K562 (cell line): Measurements from ENCODE around the gene SNAPC5. TPM values are rescaled to one million over a fixed set of nuclear protein-coding genes. Genes with fewer than 3 reads are reported as not detected.
A peak's percentile ranks its signal among the peaks of the same experiment; 100 is the strongest.

Experiments
- CHD2 ChIP-seq: IDR thresholded peaks from 2 replicates; pipeline ENCODE4 v1.6.1; 2011; ENCODE audit warnings: low read depth, low read length
- FOXM1 ChIP-seq, 2 experiments: fragments of 450-650 bp in 1 of 2; sonication (generic) in 1 of 2; formaldehyde crosslinking in 1 of 2; IDR thresholded peaks; 2 replicates each; pipeline versions ENCODE4 v1.6.1 to v1.9.0; 2017 to 2022; ENCODE audit warnings: low read depth in 2 of 2, mild to moderate bottlenecking in 2 of 2, missing genetic modification reagents in 1 of 2, moderate library complexity in 1 of 2
- NFIX ChIP-seq: fragments of 250-450 bp; sonication (Bioruptor Pico); IDR thresholded peaks from 2 replicates; pipeline ENCODE4 v1.4.0; 2020; ENCODE audit warnings: low read depth, mild to moderate bottlenecking, moderate library complexity
- NFYB ChIP-seq: IDR thresholded peaks from 2 replicates; pipeline ENCODE4 v1.6.1; 2011; ENCODE audit warnings: mild to moderate bottlenecking, moderate library complexity; ENCODE audit not compliant: insufficient read length; ENCODE audit errors: extremely low read depth
- SMAD3 ChIP-seq: fragments of 450-650 bp; formaldehyde crosslinking; conservative IDR thresholded peaks from 2 replicates; pipeline ENCODE4 v1.4.0; 2020; ENCODE audit warnings: mild to moderate bottlenecking
- polyA plus RNA-seq, 8 experiments: library from polyadenylated mRNA; depleted of rRNA in 4 of 8; stranded (reverse) in 5 of 8; unstranded in 3 of 8; fragments of >200 nt; fragmentation: Nextera tagmentation in 2 of 8; fragmentation: Illumina TruSeq in 1 of 8; extraction: Ambion mirVana in 2 of 8; extraction: Trizol in 1 of 8; gene quantifications; 2 replicates each; pipeline versions ENCODE4 v1.2.1 to v1.2.3, GENCODE V29; 2011 to 2014; ENCODE audit warnings: inconsistent platforms in 1 of 8, missing spikeins in 1 of 8
- total RNA-seq, 7 experiments: library from RNA; depleted of rRNA in 6 of 7; stranded (reverse); fragments of >200 nt in 6 of 7; fragmentation: Illumina TruSeq in 2 of 7; extraction: Trizol in 2 of 7; gene quantifications; 2 replicates each; pipeline versions ENCODE4 v1.2.1 to v1.2.3, GENCODE V29; 2011 to 2021; ENCODE audit warnings: low replicate concordance in 1 of 7
- TF ChIP-seq, protein P1 (sequence below): sonication (generic); formaldehyde crosslinking; IDR thresholded peaks from 2 replicates; pipeline ENCODE4 v1.8.0; 2022; ENCODE audit warnings: mild to moderate bottlenecking, missing genetic modification reagents
- TF ChIP-seq, protein P2 (sequence below): sonication (generic); formaldehyde crosslinking; IDR thresholded peaks from 2 replicates; pipeline ENCODE4 v1.9.0; 2022; ENCODE audit warnings: mild to moderate bottlenecking, missing genetic modification reagents
- TF ChIP-seq, protein P3 (sequence below): fragments of 250-450 bp; sonication (Bioruptor Pico); IDR thresholded peaks from 2 replicates; pipeline ENCODE4 v1.8.0; 2022; ENCODE audit warnings: inconsistent platforms, mild to moderate bottlenecking, moderate library complexity, borderline replicate concordance
- TF ChIP-seq, protein P4 (sequence below): fragments of 250-450 bp; sonication (Bioruptor Pico); IDR thresholded peaks from 2 replicates; pipeline ENCODE4 v1.8.0; 2022; ENCODE audit warnings: moderate library complexity, mild to moderate bottlenecking, inconsistent platforms
- TF ChIP-seq, protein P5 (sequence below): fragments of 450-650 bp; IDR thresholded peaks from 2 replicates; pipeline ENCODE4 v1.6.1; 2016; ENCODE audit warnings: mild to moderate bottlenecking
- TF ChIP-seq, protein P6 (sequence below): fragments of 150-350 bp; conservative IDR thresholded peaks from 2 replicates; pipeline ENCODE4 v1.6.1; 2014; ENCODE audit warnings: low read length

SNAPC5 gene
- total and polyA plus RNA-seq, 9 of the 15 experiments (the other 6 are each of a cell fraction or from before 2014, with no cell fraction given) = 52.8 to 155 (median 96.5) TPM

DNA sequence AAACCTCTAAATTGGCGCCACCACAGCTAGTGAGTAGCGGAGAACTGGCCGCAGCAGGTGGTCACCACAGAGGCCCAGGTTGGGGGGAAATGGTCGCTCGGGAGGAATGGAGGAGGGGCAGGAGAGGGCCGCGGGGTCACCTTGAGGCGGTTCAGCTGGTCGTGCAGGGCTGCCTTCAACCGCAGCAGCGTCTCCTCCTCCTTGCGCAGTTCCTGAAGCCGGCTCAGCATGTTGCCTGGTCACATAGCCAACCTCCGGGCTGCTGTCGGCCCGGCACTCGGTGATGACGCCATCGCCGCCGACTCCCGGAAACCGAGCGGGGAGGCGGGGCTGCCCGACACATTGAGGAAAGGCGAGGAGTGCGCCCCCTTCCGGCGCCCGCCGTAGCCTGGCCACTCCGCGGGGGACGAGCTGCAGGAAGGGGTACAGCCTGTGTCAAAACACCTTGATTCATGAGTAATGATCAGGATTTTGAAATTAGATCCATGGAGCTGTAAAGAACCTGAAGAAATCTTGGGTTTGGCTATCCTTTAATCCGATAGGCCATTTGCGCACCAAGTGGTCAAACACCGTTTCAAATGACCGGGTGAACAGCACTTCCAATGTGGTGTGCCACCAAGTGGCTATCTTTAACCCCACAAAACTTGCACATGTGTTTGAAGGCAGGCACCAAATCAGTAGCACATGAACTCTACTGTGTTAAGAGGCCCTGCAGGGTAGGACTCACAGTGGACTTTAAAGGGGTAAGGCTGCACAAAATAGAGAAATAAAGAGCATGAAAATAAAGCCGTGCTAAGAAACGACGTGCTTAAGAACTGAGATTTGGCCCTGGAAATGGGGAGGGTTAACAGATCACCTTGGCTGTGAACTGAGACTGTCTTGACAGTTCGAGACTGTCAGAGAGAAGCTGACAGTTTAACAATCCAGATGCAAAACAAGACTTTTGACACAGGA, at the start of gene SNAPC5 (continued):
- TF ChIP-seq FOXM1 (IDR thresholded peaks at IDR 0.05; ENCODE audit: low read depth) (no peak), FOXM1 (CRISPR knock-in tag; IDR thresholded peaks at IDR 0.05; ENCODE audit: low read depth) (peak; percentile 81; the same call in 1 of the 2 replicates), NFYB (no peak), SMAD3 (CRISPR knock-in tag) (0 out of 2 replicates have a peak, but pooled peaks have one; percentile 22), NFIX (CRISPR knock-in tag) (no peak), CHD2 (peak; percentile 66)
- TF ChIP-seq, protein P1, sequence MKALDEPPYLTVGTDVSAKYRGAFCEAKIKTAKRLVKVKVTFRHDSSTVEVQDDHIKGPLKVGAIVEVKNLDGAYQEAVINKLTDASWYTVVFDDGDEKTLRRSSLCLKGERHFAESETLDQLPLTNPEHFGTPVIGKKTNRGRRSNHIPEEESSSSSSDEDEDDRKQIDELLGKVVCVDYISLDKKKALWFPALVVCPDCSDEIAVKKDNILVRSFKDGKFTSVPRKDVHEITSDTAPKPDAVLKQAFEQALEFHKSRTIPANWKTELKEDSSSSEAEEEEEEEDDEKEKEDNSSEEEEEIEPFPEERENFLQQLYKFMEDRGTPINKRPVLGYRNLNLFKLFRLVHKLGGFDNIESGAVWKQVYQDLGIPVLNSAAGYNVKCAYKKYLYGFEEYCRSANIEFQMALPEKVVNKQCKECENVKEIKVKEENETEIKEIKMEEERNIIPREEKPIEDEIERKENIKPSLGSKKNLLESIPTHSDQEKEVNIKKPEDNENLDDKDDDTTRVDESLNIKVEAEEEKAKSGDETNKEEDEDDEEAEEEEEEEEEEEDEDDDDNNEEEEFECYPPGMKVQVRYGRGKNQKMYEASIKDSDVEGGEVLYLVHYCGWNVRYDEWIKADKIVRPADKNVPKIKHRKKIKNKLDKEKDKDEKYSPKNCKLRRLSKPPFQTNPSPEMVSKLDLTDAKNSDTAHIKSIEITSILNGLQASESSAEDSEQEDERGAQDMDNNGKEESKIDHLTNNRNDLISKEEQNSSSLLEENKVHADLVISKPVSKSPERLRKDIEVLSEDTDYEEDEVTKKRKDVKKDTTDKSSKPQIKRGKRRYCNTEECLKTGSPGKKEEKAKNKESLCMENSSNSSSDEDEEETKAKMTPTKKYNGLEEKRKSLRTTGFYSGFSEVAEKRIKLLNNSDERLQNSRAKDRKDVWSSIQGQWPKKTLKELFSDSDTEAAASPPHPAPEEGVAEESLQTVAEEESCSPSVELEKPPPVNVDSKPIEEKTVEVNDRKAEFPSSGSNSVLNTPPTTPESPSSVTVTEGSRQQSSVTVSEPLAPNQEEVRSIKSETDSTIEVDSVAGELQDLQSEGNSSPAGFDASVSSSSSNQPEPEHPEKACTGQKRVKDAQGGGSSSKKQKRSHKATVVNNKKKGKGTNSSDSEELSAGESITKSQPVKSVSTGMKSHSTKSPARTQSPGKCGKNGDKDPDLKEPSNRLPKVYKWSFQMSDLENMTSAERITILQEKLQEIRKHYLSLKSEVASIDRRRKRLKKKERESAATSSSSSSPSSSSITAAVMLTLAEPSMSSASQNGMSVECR (CRISPR knock-in tag) = peak; percentile 97
- TF ChIP-seq, protein P2, sequence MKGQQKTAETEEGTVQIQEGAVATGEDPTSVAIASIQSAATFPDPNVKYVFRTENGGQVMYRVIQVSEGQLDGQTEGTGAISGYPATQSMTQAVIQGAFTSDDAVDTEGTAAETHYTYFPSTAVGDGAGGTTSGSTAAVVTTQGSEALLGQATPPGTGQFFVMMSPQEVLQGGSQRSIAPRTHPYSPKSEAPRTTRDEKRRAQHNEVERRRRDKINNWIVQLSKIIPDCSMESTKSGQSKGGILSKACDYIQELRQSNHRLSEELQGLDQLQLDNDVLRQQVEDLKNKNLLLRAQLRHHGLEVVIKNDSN (CRISPR knock-in tag) = no peak
- TF ChIP-seq, protein P3, sequence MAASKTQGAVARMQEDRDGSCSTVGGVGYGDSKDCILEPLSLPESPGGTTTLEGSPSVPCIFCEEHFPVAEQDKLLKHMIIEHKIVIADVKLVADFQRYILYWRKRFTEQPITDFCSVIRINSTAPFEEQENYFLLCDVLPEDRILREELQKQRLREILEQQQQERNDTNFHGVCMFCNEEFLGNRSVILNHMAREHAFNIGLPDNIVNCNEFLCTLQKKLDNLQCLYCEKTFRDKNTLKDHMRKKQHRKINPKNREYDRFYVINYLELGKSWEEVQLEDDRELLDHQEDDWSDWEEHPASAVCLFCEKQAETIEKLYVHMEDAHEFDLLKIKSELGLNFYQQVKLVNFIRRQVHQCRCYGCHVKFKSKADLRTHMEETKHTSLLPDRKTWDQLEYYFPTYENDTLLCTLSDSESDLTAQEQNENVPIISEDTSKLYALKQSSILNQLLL (CRISPR knock-in tag) = no peak
- TF ChIP-seq, protein P4, sequence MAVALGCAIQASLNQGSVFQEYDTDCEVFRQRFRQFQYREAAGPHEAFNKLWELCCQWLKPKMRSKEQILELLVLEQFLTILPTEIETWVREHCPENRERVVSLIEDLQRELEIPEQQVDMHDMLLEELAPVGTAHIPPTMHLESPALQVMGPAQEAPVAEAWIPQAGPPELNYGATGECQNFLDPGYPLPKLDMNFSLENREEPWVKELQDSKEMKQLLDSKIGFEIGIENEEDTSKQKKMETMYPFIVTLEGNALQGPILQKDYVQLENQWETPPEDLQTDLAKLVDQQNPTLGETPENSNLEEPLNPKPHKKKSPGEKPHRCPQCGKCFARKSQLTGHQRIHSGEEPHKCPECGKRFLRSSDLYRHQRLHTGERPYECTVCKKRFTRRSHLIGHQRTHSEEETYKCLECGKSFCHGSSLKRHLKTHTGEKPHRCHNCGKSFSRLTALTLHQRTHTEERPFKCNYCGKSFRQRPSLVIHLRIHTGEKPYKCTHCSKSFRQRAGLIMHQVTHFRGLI (CRISPR knock-in tag) = no peak
- TF ChIP-seq, protein P5, sequence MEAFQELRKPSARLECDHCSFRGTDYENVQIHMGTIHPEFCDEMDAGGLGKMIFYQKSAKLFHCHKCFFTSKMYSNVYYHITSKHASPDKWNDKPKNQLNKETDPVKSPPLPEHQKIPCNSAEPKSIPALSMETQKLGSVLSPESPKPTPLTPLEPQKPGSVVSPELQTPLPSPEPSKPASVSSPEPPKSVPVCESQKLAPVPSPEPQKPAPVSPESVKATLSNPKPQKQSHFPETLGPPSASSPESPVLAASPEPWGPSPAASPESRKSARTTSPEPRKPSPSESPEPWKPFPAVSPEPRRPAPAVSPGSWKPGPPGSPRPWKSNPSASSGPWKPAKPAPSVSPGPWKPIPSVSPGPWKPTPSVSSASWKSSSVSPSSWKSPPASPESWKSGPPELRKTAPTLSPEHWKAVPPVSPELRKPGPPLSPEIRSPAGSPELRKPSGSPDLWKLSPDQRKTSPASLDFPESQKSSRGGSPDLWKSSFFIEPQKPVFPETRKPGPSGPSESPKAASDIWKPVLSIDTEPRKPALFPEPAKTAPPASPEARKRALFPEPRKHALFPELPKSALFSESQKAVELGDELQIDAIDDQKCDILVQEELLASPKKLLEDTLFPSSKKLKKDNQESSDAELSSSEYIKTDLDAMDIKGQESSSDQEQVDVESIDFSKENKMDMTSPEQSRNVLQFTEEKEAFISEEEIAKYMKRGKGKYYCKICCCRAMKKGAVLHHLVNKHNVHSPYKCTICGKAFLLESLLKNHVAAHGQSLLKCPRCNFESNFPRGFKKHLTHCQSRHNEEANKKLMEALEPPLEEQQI = peak; percentile 72; the same call in 1 of the 2 replicates
- TF ChIP-seq, protein P6, sequence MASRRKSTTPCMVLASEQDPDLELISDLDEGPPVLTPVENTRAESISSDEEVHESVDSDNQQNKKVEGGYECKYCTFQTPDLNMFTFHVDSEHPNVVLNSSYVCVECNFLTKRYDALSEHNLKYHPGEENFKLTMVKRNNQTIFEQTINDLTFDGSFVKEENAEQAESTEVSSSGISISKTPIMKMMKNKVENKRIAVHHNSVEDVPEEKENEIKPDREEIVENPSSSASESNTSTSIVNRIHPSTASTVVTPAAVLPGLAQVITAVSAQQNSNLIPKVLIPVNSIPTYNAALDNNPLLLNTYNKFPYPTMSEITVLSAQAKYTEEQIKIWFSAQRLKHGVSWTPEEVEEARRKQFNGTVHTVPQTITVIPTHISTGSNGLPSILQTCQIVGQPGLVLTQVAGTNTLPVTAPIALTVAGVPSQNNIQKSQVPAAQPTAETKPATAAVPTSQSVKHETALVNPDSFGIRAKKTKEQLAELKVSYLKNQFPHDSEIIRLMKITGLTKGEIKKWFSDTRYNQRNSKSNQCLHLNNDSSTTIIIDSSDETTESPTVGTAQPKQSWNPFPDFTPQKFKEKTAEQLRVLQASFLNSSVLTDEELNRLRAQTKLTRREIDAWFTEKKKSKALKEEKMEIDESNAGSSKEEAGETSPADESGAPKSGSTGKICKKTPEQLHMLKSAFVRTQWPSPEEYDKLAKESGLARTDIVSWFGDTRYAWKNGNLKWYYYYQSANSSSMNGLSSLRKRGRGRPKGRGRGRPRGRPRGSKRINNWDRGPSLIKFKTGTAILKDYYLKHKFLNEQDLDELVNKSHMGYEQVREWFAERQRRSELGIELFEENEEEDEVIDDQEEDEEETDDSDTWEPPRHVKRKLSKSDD = no peak; the same call in 1 of the 2 replicates
